BE2C (cell line): ENCODE results near the gene RPS6KC1.
"Not testable (repeated sequence)": the region's sequence is repeated elsewhere in the genome, so short reads cannot be mapped to it uniquely, and the experiment has no call there.

Source experiments
- DNase-seq: peaks from one replicate; pipeline ENCODE4 v3.0.0-alpha.2; 2020
- H3K27me3 ChIP-seq: fragments of 250-450 bp; sonication (Bioruptor Pico); 2 replicates; pipeline ENCODE4 v1.5.1; 2020; ENCODE audit warnings: mild to moderate bottlenecking
- H3K36me3 ChIP-seq: fragments of 250-450 bp; sonication (Bioruptor Pico); 2 replicates; pipeline ENCODE4 v1.5.1; 2020; ENCODE audit warnings: mild to moderate bottlenecking
- H3K4me1 ChIP-seq: fragments of 250-450 bp; sonication (Bioruptor Pico); 2 replicates; pipeline ENCODE4 v1.5.1; 2020
- H3K4me3 ChIP-seq: 2 replicates; pipeline ENCODE4 v1.5.1; 2011; ENCODE audit warnings: low read depth, low read length
- H3K9me3 ChIP-seq: fragments of 250-450 bp; sonication (Bioruptor Pico); 2 replicates; pipeline ENCODE4 v1.5.1; 2020
- CTCF ChIP-seq: IDR thresholded peaks from 2 replicates; pipeline ENCODE4 v1.5.1; 2012; ENCODE audit warnings: mild to moderate bottlenecking, low read depth, low read length

Gene RPS6KC1

GRCh38 chr1:213110349-213111300 lies 59.6 kb downstream of the RPS6KC1 start:
- Histone ChIP-seq H3K4me3 (no peak overlapping the region), H3K27me3 (no peaks in the 10 kb centered on the region)
- TF ChIP-seq CTCF: no peak

GRCh38 chr1:213111502-213111901 lies 60.5 kb downstream of the RPS6KC1 start:
- Histone ChIP-seq H3K4me3 (no peak overlapping the region), H3K9me3 (no peaks in the 10 kb centered on the region), H3K36me3 (no peaks in the 10 kb centered on the region), H3K27me3 (no peaks in the 10 kb centered on the region), H3K4me1 (no peaks in the 10 kb centered on the region)
- TF ChIP-seq CTCF: no peak
- DNase-seq: no peak

More at GRCh38 chr1:213110349-213111300, 59.6 kb downstream of the RPS6KC1 start:
- DNase-seq: no peak
- Histone ChIP-seq H3K9me3 (no peaks in the 10 kb centered on the region), H3K4me1 (no peaks in the 10 kb centered on the region), H3K36me3 (no peaks in the 10 kb centered on the region)

- not testable (repeated sequence) for H3K27me3 ChIP-seq, H3K4me1 ChIP-seq, DNase-seq, H3K4me3 ChIP-seq, H3K9me3 ChIP-seq, H3K36me3 ChIP-seq
Measured at GRCh38 chr1:213112723-213113122, 61.7 kb downstream of the RPS6KC1 start.

- H3K36me3 ChIP-seq, H3K4me3 ChIP-seq, H3K9me3 ChIP-seq, H3K27me3 ChIP-seq, H3K4me1 ChIP-seq, DNase-seq: not testable (repeated sequence)
Measured at GRCh38 chr1:213117699-213118180, 66.7 kb downstream of the RPS6KC1 start.

GRCh38 chr1:213119794-213120193 lies 68.8 kb downstream of the RPS6KC1 start:
- H3K36me3 ChIP-seq: no peaks in the 10 kb centered on the region
- no peak overlapping the region for H3K4me3 ChIP-seq
- peaks cover 3% of the 10 kb centered on the region; the same call in 1 of the 2 replicates for H3K4me1 ChIP-seq
- DNase-seq: no peak
- no peaks in the 10 kb centered on the region for H3K9me3 ChIP-seq
- no peak for TF ChIP-seq CTCF
- no peaks in the 10 kb centered on the region for H3K27me3 ChIP-seq

- Histone ChIP-seq H3K4me1 (peaks cover 3% of the 10 kb centered on the region; the same call in 1 of the 2 replicates), H3K4me3 (no peak overlapping the region)
- no peak for TF ChIP-seq CTCF
Measured at GRCh38 chr1:213120386-213120785, 69.3 kb downstream of the RPS6KC1 start.

GRCh38 chr1:213120961-213121360 lies 69.9 kb downstream of the RPS6KC1 start:
- H3K4me1 ChIP-seq: peaks cover 3% of the 10 kb centered on the region; the same call in 1 of the 2 replicates
- H3K36me3 ChIP-seq: no peaks in the 10 kb centered on the region
- H3K4me3 ChIP-seq: no peak overlapping the region
- no peak for DNase-seq
- no peaks in the 10 kb centered on the region for H3K9me3 ChIP-seq
- no peaks in the 10 kb centered on the region for H3K27me3 ChIP-seq
- no peak for TF ChIP-seq CTCF

More at GRCh38 chr1:213120386-213120785, 69.3 kb downstream of the RPS6KC1 start:
- H3K27me3 ChIP-seq: no peaks in the 10 kb centered on the region
- DNase-seq: no peak
- H3K36me3 ChIP-seq: no peaks in the 10 kb centered on the region
- H3K9me3 ChIP-seq: no peaks in the 10 kb centered on the region
